ENCODE results near the gene FRMPD1. TPM values are rescaled to one million over a fixed set of nuclear protein-coding genes. Genes with fewer than 3 reads are reported as not detected.

Gene FRMPD1
- total RNA-seq, 4 donors from 2014 or later = 12.9 to 23.9 (median 16.2) TPM

DNA sequence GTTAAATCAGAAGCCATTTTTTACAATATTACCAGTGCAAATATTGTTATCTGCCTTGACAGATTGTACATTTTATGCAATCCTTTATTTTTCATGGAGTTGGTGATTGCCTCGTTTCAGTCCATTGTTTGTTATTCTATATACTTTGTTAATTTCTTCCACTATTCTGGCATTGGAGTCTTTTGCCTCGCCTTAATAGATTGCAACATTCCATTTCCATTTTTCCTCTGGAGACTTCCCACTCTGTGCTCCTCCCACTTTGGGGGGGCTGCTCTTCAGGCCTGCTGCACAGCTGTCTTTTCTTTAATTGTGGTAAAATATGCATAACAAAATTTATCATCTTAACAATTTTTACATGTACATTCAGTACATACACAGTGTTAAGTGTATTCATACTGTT, 145.5 kb downstream of the FRMPD1 start:
- H3K4me3 ChIP-seq (ENCODE audit: low read depth, poor library complexity, severe bottlenecking) = no peak overlapping the region
- WGBS, 2 donors = 28 to 65% methylated on average over 2 of the region's 2 CpGs
- intact Hi-C loops (cut with DNase I; ENCODE audit: low total_unique reads) = no loop called here
- no peak for TF ChIP-seq POLR2A (IDR thresholded peaks at IDR 0.05)
- TF ChIP-seq, protein P1, sequence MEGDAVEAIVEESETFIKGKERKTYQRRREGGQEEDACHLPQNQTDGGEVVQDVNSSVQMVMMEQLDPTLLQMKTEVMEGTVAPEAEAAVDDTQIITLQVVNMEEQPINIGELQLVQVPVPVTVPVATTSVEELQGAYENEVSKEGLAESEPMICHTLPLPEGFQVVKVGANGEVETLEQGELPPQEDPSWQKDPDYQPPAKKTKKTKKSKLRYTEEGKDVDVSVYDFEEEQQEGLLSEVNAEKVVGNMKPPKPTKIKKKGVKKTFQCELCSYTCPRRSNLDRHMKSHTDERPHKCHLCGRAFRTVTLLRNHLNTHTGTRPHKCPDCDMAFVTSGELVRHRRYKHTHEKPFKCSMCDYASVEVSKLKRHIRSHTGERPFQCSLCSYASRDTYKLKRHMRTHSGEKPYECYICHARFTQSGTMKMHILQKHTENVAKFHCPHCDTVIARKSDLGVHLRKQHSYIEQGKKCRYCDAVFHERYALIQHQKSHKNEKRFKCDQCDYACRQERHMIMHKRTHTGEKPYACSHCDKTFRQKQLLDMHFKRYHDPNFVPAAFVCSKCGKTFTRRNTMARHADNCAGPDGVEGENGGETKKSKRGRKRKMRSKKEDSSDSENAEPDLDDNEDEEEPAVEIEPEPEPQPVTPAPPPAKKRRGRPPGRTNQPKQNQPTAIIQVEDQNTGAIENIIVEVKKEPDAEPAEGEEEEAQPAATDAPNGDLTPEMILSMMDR (IDR thresholded peaks at IDR 0.05) = no peak
- DNase-seq (ENCODE audit: low spot score in 2 of 2) = no peak

Other genes with a start within 250 kb of the FRMPD1 start
- 100 to 1,000 TPM; 120 to 181 (median 141) TPM for gene GRHPR, start 228.3 kb upstream of the FRMPD1 start, total RNA-seq
- 10 to 100 TPM; 16.1 to 23.4 (median 20.9) TPM for gene ZBTB5, start 185.5 kb upstream of the FRMPD1 start, total RNA-seq
- 10 to 100 TPM; 22.5 to 26.4 (median 25.3) TPM for gene POLR1E, start 165.0 kb upstream of the FRMPD1 start, total RNA-seq
- gene FBXO10, start 74.6 kb upstream of the FRMPD1 start, total RNA-seq = 1 to 10 TPM; 2.4 to 5.5 (median 3.7) TPM
- gene TOMM5, start 58.4 kb upstream of the FRMPD1 start, total RNA-seq = 10 to 100 TPM; 50.4 to 79.1 (median 67.1) TPM
- gene TRMT10B, start 102.9 kb downstream of the FRMPD1 start, total RNA-seq = 10 to 100 TPM in 1 of 4 donors, 1 to 10 TPM in 3; 5.1 to 13.1 (median 6.1) TPM
- gene EXOSC3, start 134.1 kb downstream of the FRMPD1 start, total RNA-seq = 10 to 100 TPM; 31.0 to 52.7 (median 47.7) TPM
- 10 to 100 TPM; 23.8 to 30.4 (median 26.0) TPM for gene DCAF10, start 149.8 kb downstream of the FRMPD1 start, total RNA-seq